Suprapubic skin (tissue), 4 donors: ENCODE data around the gene EIF2B5. TPM values are rescaled to one million over a fixed set of nuclear protein-coding genes. Genes with fewer than 3 reads are reported as not detected.

Experiments used
- DNase-seq, 2 donors: peaks; one replicate each; pipeline ENCODE4 v3.0.0-alpha.2; 2019; ENCODE audit warnings: low spot score in 2 of 2
- H3K27ac ChIP-seq: fragments of 200-600 bp; sonication (generic); one replicate; pipeline ENCODE4 v1.5.1; 2019
- H3K27me3 ChIP-seq: fragments of 200-600 bp; sonication (generic); one replicate; pipeline ENCODE4 v1.5.1; 2019
- H3K36me3 ChIP-seq: fragments of 200-600 bp; sonication (generic); one replicate; pipeline ENCODE4 v1.5.1; 2019
- H3K4me1 ChIP-seq: fragments of 200-600 bp; sonication (generic); one replicate; pipeline ENCODE4 v1.5.1; 2019
- H3K4me3 ChIP-seq: fragments of 200-600 bp; sonication (generic); one replicate; pipeline ENCODE4 v1.5.1; 2019; ENCODE audit warnings: mild to moderate bottlenecking
- H3K9me3 ChIP-seq: fragments of 200-600 bp; sonication (generic); one replicate; pipeline ENCODE4 v1.5.1; 2019
- CTCF ChIP-seq, 2 donors: fragments of 200-600 bp in 1 of 2; fragments of 450-650 bp in 1 of 2; sonication (generic) in 1 of 2; IDR thresholded peaks; one replicate each; pipeline ENCODE4 v1.5.1; 2016 to 2019; ENCODE audit warnings: antibody characterized with exemption in 2 of 2, mild to moderate bottlenecking in 1 of 2, moderate library complexity in 1 of 2
- EP300 ChIP-seq: sonication (generic); formaldehyde crosslinking; IDR thresholded peaks from one replicate; pipeline ENCODE4 v1.6.1; 2017; ENCODE audit warnings: antibody characterized with exemption
- POLR2A ChIP-seq, 2 donors: fragments of 450-650 bp; IDR thresholded peaks; one replicate each; pipeline ENCODE4 v1.6.1; 2017; ENCODE audit warnings: antibody characterized with exemption in 2 of 2, mild to moderate bottlenecking in 2 of 2, moderate library complexity in 2 of 2
- POLR2AphosphoS5 ChIP-seq, 3 donors: sonication (generic); formaldehyde crosslinking; IDR thresholded peaks; one replicate each; pipeline ENCODE4 v1.6.1; 2017; ENCODE audit warnings: antibody characterized with exemption in 3 of 3
- WGBS: methylation state at CpG from one replicate; pipeline ENCODE4 v1.1.5; 2018; 5-methylcytosine and 5-hydroxymethylcytosine counted together
- total RNA-seq, 4 donors: library from RNA; depleted of rRNA; stranded (reverse); fragments of >200 nt; gene quantifications; one replicate each; pipeline ENCODE4 v1.1.0, GENCODE V29; 2016

Gene EIF2B5
- total RNA-seq, 4 donors from 2014 or later = 34.6 to 70.9 (median 46.2) TPM

- H3K36me3 ChIP-seq = peaks cover 53% of the 10 kb centered on the region
- under 1% methylated on average over 60 of the region's 73 CpGs for WGBS
- H3K27me3 ChIP-seq = no peaks in the 10 kb centered on the region
- H3K27ac ChIP-seq = peak within 1 kb of the TSS; percentile 92
- peak; percentile 98 for DNase-seq
- peaks cover 43% of the 10 kb centered on the region for H3K4me1 ChIP-seq
- H3K4me3 ChIP-seq = peak within 1 kb of the TSS; percentile 89
- TF ChIP-seq POLR2A (IDR thresholded peaks at IDR 0.05) (peak in 1 of 2 donors; percentile 44), CTCF (IDR thresholded peaks at IDR 0.05) (no peak), POLR2AphosphoS5 (IDR thresholded peaks at IDR 0.05) (peak in 1 of 3 donors; percentile 71), EP300 (no peak)
- H3K9me3 ChIP-seq = no peaks in the 10 kb centered on the region
Measured at GRCh38 chr3:184174646-184175492, 39.7 kb downstream of the EIF2B5 start, which contains the start of gene AP2M1. TSS of gene AP2M1 (plus strand) at chr3:184174855. CDS start at chr3:184176994, 2,139 bp downstream.

GRCh38 chr3:184175506-184175905 is 40.3 kb downstream of the EIF2B5 start:
- DNase-seq = no peak
- peaks cover 53% of the 10 kb centered on the region for H3K36me3 ChIP-seq
- 18% methylated on average over 8 of the region's 8 CpGs for WGBS
- H3K4me3 ChIP-seq = peak overlapping the region; percentile 89
- H3K27ac ChIP-seq = peak overlapping the region; percentile 92
- TF ChIP-seq EP300 = no peak
- TF ChIP-seq POLR2AphosphoS5 (IDR thresholded peaks at IDR 0.05) = no peak
- no peak for TF ChIP-seq POLR2A (IDR thresholded peaks at IDR 0.05)
- TF ChIP-seq CTCF (IDR thresholded peaks at IDR 0.05) = no peak
- no peaks in the 10 kb centered on the region for H3K9me3 ChIP-seq
- H3K4me1 ChIP-seq = peaks cover 43% of the 10 kb centered on the region
- no peaks in the 10 kb centered on the region for H3K27me3 ChIP-seq

GRCh38 chr3:184175981-184176376 is 40.8 kb downstream of the EIF2B5 start:
- Histone ChIP-seq H3K4me1 (peaks cover 43% of the 10 kb centered on the region), H3K4me3 (peak overlapping the region; percentile 89), H3K27me3 (no peaks in the 10 kb centered on the region), H3K9me3 (no peaks in the 10 kb centered on the region), H3K36me3 (peaks cover 53% of the 10 kb centered on the region), H3K27ac (peak overlapping the region; percentile 92)
- no peak for TF ChIP-seq POLR2A (IDR thresholded peaks at IDR 0.05)
- no peak for TF ChIP-seq POLR2AphosphoS5 (IDR thresholded peaks at IDR 0.05)
- no peak for TF ChIP-seq EP300
- TF ChIP-seq CTCF (IDR thresholded peaks at IDR 0.05) = no peak
- no peak for DNase-seq
- 27% methylated on average over 3 of the region's 3 CpGs for WGBS

GRCh38 chr3:184176377-184177330 is 41.5 kb downstream of the EIF2B5 start:
- Histone ChIP-seq H3K36me3 (peaks cover 53% of the 10 kb centered on the region), H3K27me3 (no peaks in the 10 kb centered on the region), H3K27ac (peak overlapping the region; percentile 92), H3K9me3 (no peaks in the 10 kb centered on the region), H3K4me1 (peaks cover 43% of the 10 kb centered on the region), H3K4me3 (peak overlapping the region; percentile 89)
- no peak for DNase-seq
- WGBS = 14% methylated on average over 9 of the region's 19 CpGs
- no peak for TF ChIP-seq POLR2AphosphoS5 (IDR thresholded peaks at IDR 0.05)
- TF ChIP-seq CTCF (IDR thresholded peaks at IDR 0.05) = no peak
- no peak for TF ChIP-seq POLR2A (IDR thresholded peaks at IDR 0.05)
- TF ChIP-seq EP300 = no peak
